ENCODE results near the gene AFF3. TPM values are rescaled to one million over a fixed set of nuclear protein-coding genes. Genes with fewer than 3 reads are reported as not detected.

AFF3 gene
- polyA plus RNA-seq, 1 donor (not counting 4 experiments of a cell fraction or from before 2014, with no cell fraction given): not detected

DNA sequence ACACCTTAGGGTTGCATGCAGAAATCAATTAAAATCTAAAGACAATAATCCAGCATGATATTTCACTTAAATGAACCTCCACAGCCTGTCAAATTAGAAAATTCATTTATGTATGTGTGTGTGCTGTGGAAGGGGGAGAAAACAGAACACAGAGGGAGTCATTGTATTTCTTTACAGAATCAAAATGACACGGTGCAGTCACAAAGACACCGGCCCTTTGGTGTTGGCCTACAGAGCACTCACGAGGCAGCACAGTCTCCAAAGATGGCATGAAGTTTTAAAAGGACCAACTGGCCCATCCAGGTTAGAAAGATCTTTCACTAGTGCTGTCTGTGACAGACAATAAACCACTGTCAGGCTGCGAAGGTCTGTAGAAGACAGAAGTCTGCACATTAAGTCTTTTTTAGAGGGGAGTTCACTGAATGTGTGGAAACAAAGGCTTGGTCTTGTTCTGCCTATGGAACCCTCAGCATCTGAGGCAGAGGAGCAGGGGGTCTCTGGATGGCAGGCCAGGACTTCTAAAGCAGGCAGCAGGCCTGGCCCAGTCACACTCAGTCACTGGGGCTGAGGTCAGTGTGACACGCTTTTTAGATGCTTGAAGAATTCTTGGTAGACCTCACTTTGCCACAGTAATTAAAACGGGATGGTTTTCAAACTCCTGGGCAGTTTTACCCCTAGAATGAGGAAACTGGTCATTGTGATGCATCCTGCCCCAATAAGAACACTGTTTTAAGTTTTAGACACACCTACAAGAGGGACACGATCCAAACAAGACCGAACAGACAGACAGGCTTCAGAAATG lies 184.9 kb downstream of the AFF3 start:
- no peak for FAIRE-seq
- dilution Hi-C loops (cut with MboI; ENCODE audit: extremely low pct_ligation_motif_present, low sequenced_read_pairs): no loop called here

DNA sequence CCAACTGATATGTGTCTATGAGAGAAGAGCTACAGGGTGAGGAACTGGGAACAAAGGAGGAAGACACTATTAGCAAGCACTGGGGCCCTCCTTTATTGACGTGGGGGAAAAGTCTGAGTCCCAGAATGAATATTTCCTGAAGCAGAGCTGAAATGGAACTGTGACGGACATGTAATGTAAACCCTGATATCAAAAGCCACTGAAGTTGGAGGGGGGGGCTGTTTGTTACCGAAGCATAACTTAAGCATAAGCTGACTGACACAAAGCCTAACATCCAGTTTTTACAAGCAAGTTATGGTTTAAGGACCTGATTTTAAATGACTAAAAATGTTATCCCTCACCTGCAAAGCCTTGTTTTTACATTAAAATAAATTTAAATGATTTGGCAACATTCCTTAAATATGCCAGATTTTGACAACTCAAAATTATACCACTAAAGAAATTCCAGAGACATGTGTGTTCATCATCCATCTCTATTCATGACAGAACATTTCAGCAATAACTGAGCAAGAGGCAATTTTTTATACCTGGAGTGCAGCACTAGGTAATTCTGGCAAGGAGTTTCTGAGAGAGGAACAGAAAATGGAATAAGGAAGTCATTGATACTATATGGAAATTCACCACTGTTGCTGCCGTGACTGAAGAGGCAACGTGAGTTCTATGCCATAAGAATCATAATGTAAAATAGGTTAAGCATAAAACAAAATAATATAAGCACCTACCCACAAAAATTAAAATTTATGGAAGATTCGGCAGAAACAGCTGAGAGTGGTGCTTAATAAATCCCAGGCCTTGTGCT lies 186.0 kb downstream of the AFF3 start:
- Histone ChIP-seq H3K9me3 (ENCODE audit: control insufficient read depth, low read depth, low read length) (no peaks in the 10 kb centered on the region), H4K20me1 (ENCODE audit: control insufficient read depth, extremely low read depth, insufficient read depth, low read length) (no peaks in the 10 kb centered on the region), H3K4me3 (ENCODE audit: control insufficient read depth in 2 of 3, extremely low read depth in 1 of 3, insufficient read depth in 2 of 3, low read depth in 1 of 3, low read length in 3 of 3) (no peak overlapping the region), H3K9ac (ENCODE audit: control insufficient read depth, extremely low read depth, insufficient read depth, low read length) (no peak overlapping the region), H2AFZ (ENCODE audit: control insufficient read depth, low read length) (no peak overlapping the region), H3K36me3 (ENCODE audit: control insufficient read depth in 2 of 2, extremely low read depth in 1 of 2, insufficient read depth in 2 of 2, low read length in 2 of 2) (no peaks in the 10 kb centered on the region), H3K27me3 (ENCODE audit: control insufficient read depth, extremely low read depth, insufficient read depth, low read length) (no peaks in the 10 kb centered on the region), H3K4me1 (ENCODE audit: control insufficient read depth, extremely low read depth, insufficient read depth, low read length) (no peaks in the 10 kb centered on the region), H3K9me1 (ENCODE audit: control insufficient read depth, extremely low read depth, insufficient read depth, low read length) (no peaks in the 10 kb centered on the region), H3K27ac (ENCODE audit: control insufficient read depth, insufficient read depth, low read length) (no peak overlapping the region), H3K4me2 (ENCODE audit: control insufficient read depth, extremely low read depth, insufficient read depth, low read depth, low read length) (no peak overlapping the region), H3K79me2 (ENCODE audit: control insufficient read depth, insufficient read depth, low read length) (no peaks in the 10 kb centered on the region)
- FAIRE-seq: no peak
- TF ChIP-seq EZH2 (IDR thresholded peaks at IDR 0.05; ENCODE audit: low read length): no peak
- TF ChIP-seq, protein P1, sequence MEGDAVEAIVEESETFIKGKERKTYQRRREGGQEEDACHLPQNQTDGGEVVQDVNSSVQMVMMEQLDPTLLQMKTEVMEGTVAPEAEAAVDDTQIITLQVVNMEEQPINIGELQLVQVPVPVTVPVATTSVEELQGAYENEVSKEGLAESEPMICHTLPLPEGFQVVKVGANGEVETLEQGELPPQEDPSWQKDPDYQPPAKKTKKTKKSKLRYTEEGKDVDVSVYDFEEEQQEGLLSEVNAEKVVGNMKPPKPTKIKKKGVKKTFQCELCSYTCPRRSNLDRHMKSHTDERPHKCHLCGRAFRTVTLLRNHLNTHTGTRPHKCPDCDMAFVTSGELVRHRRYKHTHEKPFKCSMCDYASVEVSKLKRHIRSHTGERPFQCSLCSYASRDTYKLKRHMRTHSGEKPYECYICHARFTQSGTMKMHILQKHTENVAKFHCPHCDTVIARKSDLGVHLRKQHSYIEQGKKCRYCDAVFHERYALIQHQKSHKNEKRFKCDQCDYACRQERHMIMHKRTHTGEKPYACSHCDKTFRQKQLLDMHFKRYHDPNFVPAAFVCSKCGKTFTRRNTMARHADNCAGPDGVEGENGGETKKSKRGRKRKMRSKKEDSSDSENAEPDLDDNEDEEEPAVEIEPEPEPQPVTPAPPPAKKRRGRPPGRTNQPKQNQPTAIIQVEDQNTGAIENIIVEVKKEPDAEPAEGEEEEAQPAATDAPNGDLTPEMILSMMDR (optimal IDR thresholded peaks at IDR 0.05 in 1 of 3, IDR thresholded peaks at IDR 0.05 in 1 of 3, conservative IDR thresholded peaks at IDR 0.05 in 1 of 3; ENCODE audit: extremely low read depth in 1 of 3, insufficient read depth in 2 of 3, low read length in 3 of 3): no peak
- DNase-seq (ENCODE audit: low read depth, low spot score): no peak
- dilution Hi-C loops (cut with MboI; ENCODE audit: extremely low pct_ligation_motif_present, low sequenced_read_pairs): no loop called here

More for the DNA sequence above, 184.9 kb downstream of the AFF3 start:
- Histone ChIP-seq H3K4me2 (ENCODE audit: control insufficient read depth, extremely low read depth, insufficient read depth, low read depth, low read length) (no peak overlapping the region), H3K79me2 (ENCODE audit: control insufficient read depth, insufficient read depth, low read length) (no peaks in the 10 kb centered on the region), H3K36me3 (ENCODE audit: control insufficient read depth in 2 of 2, extremely low read depth in 1 of 2, insufficient read depth in 2 of 2, low read length in 2 of 2) (no peaks in the 10 kb centered on the region), H3K27ac (ENCODE audit: control insufficient read depth, insufficient read depth, low read length) (no peak overlapping the region), H3K4me1 (ENCODE audit: control insufficient read depth, extremely low read depth, insufficient read depth, low read length) (no peaks in the 10 kb centered on the region), H2AFZ (ENCODE audit: control insufficient read depth, low read length) (no peak overlapping the region), H3K27me3 (ENCODE audit: control insufficient read depth, extremely low read depth, insufficient read depth, low read length) (no peaks in the 10 kb centered on the region), H3K9me1 (ENCODE audit: control insufficient read depth, extremely low read depth, insufficient read depth, low read length) (no peaks in the 10 kb centered on the region), H3K9ac (ENCODE audit: control insufficient read depth, extremely low read depth, insufficient read depth, low read length) (no peak overlapping the region), H4K20me1 (ENCODE audit: control insufficient read depth, extremely low read depth, insufficient read depth, low read length) (no peaks in the 10 kb centered on the region), H3K4me3 (ENCODE audit: control insufficient read depth in 2 of 3, extremely low read depth in 1 of 3, insufficient read depth in 2 of 3, low read depth in 1 of 3, low read length in 3 of 3) (no peak overlapping the region), H3K9me3 (ENCODE audit: control insufficient read depth, low read depth, low read length) (no peaks in the 10 kb centered on the region)
- no peak for DNase-seq (ENCODE audit: low read depth, low spot score)
- TF ChIP-seq, protein P1 (optimal IDR thresholded peaks at IDR 0.05 in 1 of 3, IDR thresholded peaks at IDR 0.05 in 1 of 3, conservative IDR thresholded peaks at IDR 0.05 in 1 of 3; ENCODE audit: extremely low read depth in 1 of 3, insufficient read depth in 2 of 3, low read length in 3 of 3): no peak
- TF ChIP-seq EZH2 (IDR thresholded peaks at IDR 0.05; ENCODE audit: low read length): no peak

Measured in keratinocyte (primary cell).